Measurements from ENCODE around the gene ANKMY1. TPM values are rescaled to one million over a fixed set of nuclear protein-coding genes. Genes with fewer than 3 reads are reported as not detected.

The ANKMY1 gene
- total and polyA plus RNA-seq, 8 donors: 3.1 to 79.4 (median 9.7) TPM

GRCh38 chr2:240460253-240460711 is 97.5 kb downstream of the ANKMY1 start:
- Histone ChIP-seq H3K27ac (no peak overlapping the region), H3K4me1 (peaks cover 8 to 20% (median 19%) of the 10 kb centered on the region in 4 donors), H3K36me3 (peaks cover 0 to 57% (median 38%) of the 10 kb centered on the region in 4 donors), H3K4me3 (no peak overlapping the region), H3K9me3 (no peaks in the 10 kb centered on the region), H3K27me3 (peaks cover 0 to 24% (median 14%) of the 10 kb centered on the region in 3 donors)
- no peak for TF ChIP-seq POLR2AphosphoS5 (IDR thresholded peaks at IDR 0.05)
- TF ChIP-seq EP300 (IDR thresholded peaks at IDR 0.05): no peak
- no peak for TF ChIP-seq POLR2A (IDR thresholded peaks at IDR 0.05)
- no peak for TF ChIP-seq CTCF (IDR thresholded peaks at IDR 0.05)
- no peak for DNase-seq
- 92 to 95% (median 93%) methylated on average over 15 to 16 of the region's 16 CpGs for WGBS, 5 donors
- intact Hi-C loops (cut with DNase I; ENCODE audit: low total_unique reads): no loop called here

GRCh38 chr2:240459401-240460252 is 98.2 kb downstream of the ANKMY1 start:
- no peak for DNase-seq
- 56 to 80% (median 67%) methylated on average over 19 to 23 of the region's 23 CpGs for WGBS, 5 donors
- intact Hi-C loops (cut with DNase I; ENCODE audit: low total_unique reads): no loop called here

GRCh38 chr2:240458900-240459391 is 98.8 kb downstream of the ANKMY1 start:
- peaks cover 10 to 33% (median 30%) of the 10 kb centered on the region in 4 donors for H3K4me1 ChIP-seq
- H3K36me3 ChIP-seq: peaks cover 0 to 44% (median 27%) of the 10 kb centered on the region in 4 donors
- 81 to 97% (median 92%) methylated on average over 11 to 18 of the region's 18 CpGs for WGBS, 5 donors
- intact Hi-C loops (cut with DNase I; ENCODE audit: low total_unique reads): no loop called here
- TF ChIP-seq EP300 (IDR thresholded peaks at IDR 0.05) (no peak), POLR2A (IDR thresholded peaks at IDR 0.05) (no peak), POLR2AphosphoS5 (IDR thresholded peaks at IDR 0.05) (no peak)
- peaks cover 0 to 37% (median 27%) of the 10 kb centered on the region in 3 donors for H3K27me3 ChIP-seq
- no peaks in the 10 kb centered on the region for H3K9me3 ChIP-seq
- DNase-seq: no peak
- no peak overlapping the region for H3K27ac ChIP-seq
- no peak overlapping the region for H3K4me3 ChIP-seq

More at GRCh38 chr2:240459401-240460252, 98.2 kb downstream of the ANKMY1 start:
- Histone ChIP-seq H3K9me3 (no peaks in the 10 kb centered on the region), H3K27ac (no peak overlapping the region), H3K36me3 (peaks cover 0 to 51% (median 31%) of the 10 kb centered on the region in 4 donors), H3K4me3 (no peak overlapping the region), H3K4me1 (peaks cover 8 to 26% (median 24%) of the 10 kb centered on the region in 4 donors), H3K27me3 (peaks cover 0 to 31% (median 20%) of the 10 kb centered on the region in 3 donors)
- TF ChIP-seq POLR2A (IDR thresholded peaks at IDR 0.05): no peak
- no peak for TF ChIP-seq EP300 (IDR thresholded peaks at IDR 0.05)
- no peak for TF ChIP-seq CTCF (IDR thresholded peaks at IDR 0.05)
- TF ChIP-seq POLR2AphosphoS5 (IDR thresholded peaks at IDR 0.05): no peak

GRCh38 chr2:240458044-240458899 is 99.5 kb downstream of the ANKMY1 start:
- Histone ChIP-seq H3K36me3 (peaks cover 0 to 37% (median 21%) of the 10 kb centered on the region in 4 donors), H3K27me3 (peaks cover 0 to 44% (median 33%) of the 10 kb centered on the region in 3 donors), H3K9me3 (no peaks in the 10 kb centered on the region), H3K4me3 (no peak overlapping the region), H3K27ac (no peak overlapping the region), H3K4me1 (peaks cover 15 to 40% (median 36%) of the 10 kb centered on the region in 4 donors)
- DNase-seq: no peak
- WGBS, 5 donors: 78 to 93% (median 87%) methylated on average over 10 to 16 of the region's 16 CpGs
- TF ChIP-seq CTCF (IDR thresholded peaks at IDR 0.05) (no peak), POLR2AphosphoS5 (IDR thresholded peaks at IDR 0.05) (no peak), EP300 (IDR thresholded peaks at IDR 0.05) (no peak), POLR2A (IDR thresholded peaks at IDR 0.05) (no peak)
- intact Hi-C loops (cut with DNase I; ENCODE audit: low total_unique reads): no loop called here

All from stomach (tissue), 9 donors.